Naive B cell (primary cell): ENCODE results near the gene FBXO42. TPM values are rescaled to one million over a fixed set of nuclear protein-coding genes. Genes with fewer than 3 reads are reported as not detected.

Source experiments
- ATAC-seq, 2 donors: fragments of 150-1000 bp; cut with Tn5 transposase; 2 replicates each; pipeline ENCODE4 v1.10.0; 2021; ENCODE audit warnings: low read depth in 2 of 2, mild to moderate bottlenecking in 2 of 2, moderate library complexity in 2 of 2
- DNase-seq: peaks from one replicate; pipeline ENCODE4 v3.0.0; 2022
- H3K27ac Mint-ChIP-seq, 6 donors: one replicate each; pipeline ENCODE4 v1.8.0; 2020 to 2022; ENCODE audit warnings: mild to moderate bottlenecking in 6 of 6, mixed read lengths in 6 of 6, moderate library complexity in 5 of 6, inconsistent platforms in 2 of 6
- H3K27me3 Mint-ChIP-seq, 3 donors: one replicate each; pipeline ENCODE4 v1.8.0; 2021 to 2022; ENCODE audit warnings: mixed read lengths in 3 of 3, mild to moderate bottlenecking in 1 of 3
- H3K36me3 Mint-ChIP-seq, 2 donors: one replicate each; pipeline ENCODE4 v1.8.0; 2020 to 2022; ENCODE audit warnings: mixed read lengths in 2 of 2, inconsistent platforms in 1 of 2, mild to moderate bottlenecking in 1 of 2
- H3K4me1 Mint-ChIP-seq, 3 donors: one replicate each; pipeline ENCODE4 v1.8.0; 2020 to 2022; ENCODE audit warnings: mixed read lengths in 3 of 3, inconsistent platforms in 1 of 3, mild to moderate bottlenecking in 1 of 3, moderate library complexity in 1 of 3
- H3K4me3 Mint-ChIP-seq, 8 donors: one replicate each; pipeline ENCODE4 v1.8.0; 2020 to 2022; ENCODE audit warnings: mild to moderate bottlenecking in 8 of 8, mixed read lengths in 8 of 8, moderate library complexity in 8 of 8, inconsistent platforms in 2 of 8
- H3K9me3 Mint-ChIP-seq, 7 donors: one replicate each; pipeline ENCODE4 v1.8.0; 2020 to 2022; ENCODE audit warnings: mixed read lengths in 7 of 7, mild to moderate bottlenecking in 5 of 7, inconsistent platforms in 2 of 7, moderate library complexity in 1 of 7
- polyA plus RNA-seq, 6 donors: library from polyadenylated mRNA; unstranded; fragments of 300-500 nt; fragmentation: Illumina TruSeq; gene quantifications; one replicate each; pipeline ENCODE4 v1.2.3, GENCODE V29; 2021; ENCODE audit warnings: low read depth in 6 of 6

FBXO42 gene
- polyA plus RNA-seq, 6 donors from 2014 or later = 17.9 to 33.5 (median 21.9) TPM

DNA sequence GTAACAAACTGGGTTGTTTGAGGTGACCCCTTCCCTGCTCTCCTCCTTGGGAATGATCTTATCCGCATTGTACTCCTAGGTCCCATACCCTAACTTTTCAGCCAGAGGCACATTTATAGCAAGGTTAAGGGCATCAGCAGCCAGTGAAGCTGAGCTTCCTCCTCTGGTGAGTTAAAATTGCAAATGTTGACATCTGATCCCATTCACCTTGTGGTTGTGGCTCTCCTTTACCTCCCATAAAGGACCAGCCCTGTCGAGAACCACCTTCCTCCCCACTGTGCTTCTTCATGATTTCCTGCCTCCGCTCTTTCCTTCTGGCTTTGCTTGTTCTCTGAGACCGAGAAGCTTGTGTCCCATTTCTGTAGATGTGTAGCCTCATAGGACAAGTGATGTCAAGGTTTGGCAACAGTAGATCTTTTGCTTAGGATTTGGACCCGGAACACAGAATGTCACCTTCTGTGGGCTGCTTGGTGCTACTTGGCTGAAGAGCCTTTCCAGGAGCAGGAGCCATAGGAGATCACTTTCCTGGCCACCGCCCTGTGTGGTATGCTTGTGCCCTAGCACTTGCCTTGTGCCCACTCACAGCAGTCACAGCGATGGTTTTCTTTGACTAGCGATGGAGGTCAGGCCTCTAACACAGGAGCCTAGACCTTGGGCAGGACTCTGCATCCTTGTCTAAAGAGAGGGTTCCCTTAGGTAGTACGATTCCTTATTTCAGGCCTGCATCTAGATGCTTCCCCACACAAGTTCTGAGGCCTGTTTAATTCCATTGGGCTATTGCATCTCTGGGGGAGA is 33.6 kb upstream of the FBXO42 start:
- peaks cover 61 to 78% (median 69%) of the 10 kb centered on the region in 3 donors for H3K4me1 Mint-ChIP-seq
- peak overlapping the region; percentile 10 to 89 (median 81) for H3K27ac Mint-ChIP-seq
- H3K4me3 Mint-ChIP-seq = peak overlapping the region in 5 of 8 donors; percentile 22 to 84 (median 64)
- H3K27me3 Mint-ChIP-seq = no peaks in the 10 kb centered on the region
- H3K36me3 Mint-ChIP-seq = no peaks in the 10 kb centered on the region
- H3K9me3 Mint-ChIP-seq = no peaks in the 10 kb centered on the region
- DNase-seq (no peak), ATAC-seq (no peak)

DNA sequence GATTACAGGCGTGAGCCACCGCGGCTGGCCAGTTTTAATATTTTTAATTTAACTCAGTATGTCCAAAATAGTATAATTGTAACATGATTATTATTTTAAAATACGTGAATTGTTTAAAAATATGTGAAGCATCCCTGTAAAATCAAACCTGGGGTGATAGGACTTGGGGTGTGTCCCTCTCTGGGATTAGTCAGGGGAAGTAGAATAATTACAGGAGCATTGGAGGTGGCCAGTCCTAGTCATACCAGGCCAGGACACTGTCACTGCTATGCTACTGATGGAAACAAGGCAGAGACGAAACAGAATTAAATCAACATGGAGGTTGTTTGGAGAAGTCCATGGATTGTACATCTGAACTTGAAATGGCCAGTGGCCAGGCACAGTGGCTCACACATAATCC is 31.6 kb upstream of the FBXO42 start:
- Mint-ChIP-seq H3K27me3 (no peaks in the 10 kb centered on the region), H3K27ac (peak overlapping the region in 4 of 6 donors; percentile 47 to 90 (median 74)), H3K9me3 (no peaks in the 10 kb centered on the region), H3K4me3 (peak overlapping the region in 1 of 8 donors; percentile 59), H3K36me3 (no peaks in the 10 kb centered on the region), H3K4me1 (peaks cover 57 to 78% (median 63%) of the 10 kb centered on the region in 3 donors)
- no peak for DNase-seq
- ATAC-seq = no peak

DNA sequence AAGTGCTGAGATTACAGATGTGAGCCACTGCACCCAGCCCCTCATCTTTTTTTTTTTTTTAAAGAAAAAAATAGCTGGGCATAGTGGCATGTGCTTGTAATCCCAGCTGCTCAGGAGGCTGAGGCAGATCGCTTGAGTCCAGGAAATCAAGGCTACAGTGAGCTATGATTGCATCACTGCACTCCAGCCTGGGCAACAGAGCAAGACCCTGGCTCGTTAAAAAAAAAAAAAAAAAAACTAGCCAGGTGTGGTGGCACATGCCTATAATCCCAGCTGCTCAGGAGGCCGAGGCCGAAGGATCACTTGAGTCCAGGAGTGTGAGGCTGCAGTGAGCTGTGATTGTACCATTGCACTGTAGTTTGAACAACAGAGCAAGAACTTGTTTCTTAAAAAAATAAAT is 28.6 kb upstream of the FBXO42 start:
- Mint-ChIP-seq H3K9me3 (no peaks in the 10 kb centered on the region), H3K27me3 (no peaks in the 10 kb centered on the region), H3K4me1 (peaks cover 52 to 78% (median 69%) of the 10 kb centered on the region in 3 donors), H3K27ac (peak overlapping the region in 1 of 6 donors; percentile 67), H3K36me3 (no peaks in the 10 kb centered on the region), H3K4me3 (no peak overlapping the region)
- DNase-seq = no peak
- no peak for ATAC-seq

DNA sequence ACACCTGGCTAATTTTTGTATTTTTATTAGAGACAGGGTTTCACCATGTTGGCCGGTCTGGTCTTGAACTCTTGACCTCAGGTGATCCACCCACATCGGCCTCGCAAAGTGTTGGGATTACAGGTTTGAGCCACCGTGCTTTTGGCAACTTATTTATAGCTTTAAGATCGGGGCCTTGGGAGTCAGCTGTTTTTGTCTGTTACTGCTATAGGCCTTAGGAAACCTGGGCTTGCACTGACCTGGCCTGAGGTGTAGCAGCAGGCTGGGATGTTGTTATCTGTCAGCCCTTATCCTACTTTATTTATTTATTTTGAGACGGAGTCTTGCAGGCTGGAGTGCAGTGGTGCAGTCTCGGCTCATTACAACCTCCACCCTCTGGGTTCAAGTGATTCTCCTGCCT is 26.2 kb upstream of the FBXO42 start:
- no peak overlapping the region for H3K27ac Mint-ChIP-seq
- ATAC-seq (no peak), DNase-seq (no peak)
- peaks cover 0 to 4% of the 10 kb centered on the region in 2 donors for H3K36me3 Mint-ChIP-seq
- no peaks in the 10 kb centered on the region for H3K9me3 Mint-ChIP-seq
- peaks cover 43 to 80% (median 63%) of the 10 kb centered on the region in 3 donors for H3K4me1 Mint-ChIP-seq
- H3K4me3 Mint-ChIP-seq = no peak overlapping the region
- no peaks in the 10 kb centered on the region for H3K27me3 Mint-ChIP-seq

DNA sequence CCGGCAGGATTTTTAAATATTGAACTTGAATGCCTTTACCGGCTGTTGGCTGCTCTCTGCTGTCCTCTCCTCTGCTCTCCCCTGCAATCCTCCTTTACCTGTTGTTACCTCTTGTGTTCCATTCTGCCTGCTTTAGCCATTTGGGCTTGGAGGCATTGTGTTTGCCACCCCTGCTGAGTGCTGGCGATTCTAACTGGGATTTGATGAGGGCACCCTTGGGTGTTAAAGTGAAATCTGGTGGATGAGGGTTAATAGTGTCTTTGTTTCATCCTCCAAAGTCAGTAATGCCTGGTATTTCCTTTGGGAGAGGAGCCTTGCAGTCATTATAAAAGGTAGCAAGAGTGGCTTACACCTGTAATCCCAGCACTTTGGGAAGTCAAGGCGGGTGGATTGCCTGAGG is 24.7 kb upstream of the FBXO42 start:
- no peak for ATAC-seq
- Mint-ChIP-seq H3K9me3 (no peaks in the 10 kb centered on the region), H3K27ac (peak overlapping the region in 3 of 6 donors; percentile 42 to 90 (median 71)), H3K36me3 (peaks cover 4 to 7% of the 10 kb centered on the region in 2 donors), H3K4me3 (peak overlapping the region in 2 of 8 donors; percentile 17 to 55), H3K4me1 (peaks cover 47 to 85% (median 66%) of the 10 kb centered on the region in 3 donors), H3K27me3 (no peaks in the 10 kb centered on the region)
- DNase-seq = no peak

GRCh38 chr1:16375521-16376340 is 23.5 kb upstream of the FBXO42 start:
- H3K4me3 Mint-ChIP-seq = peak overlapping the region in 1 of 8 donors; percentile 27
- no peak for ATAC-seq
- peak overlapping the region in 1 of 6 donors; percentile 18 for H3K27ac Mint-ChIP-seq
- H3K36me3 Mint-ChIP-seq = peaks cover 4 to 7% of the 10 kb centered on the region in 2 donors
- H3K9me3 Mint-ChIP-seq = no peaks in the 10 kb centered on the region
- H3K4me1 Mint-ChIP-seq = peaks cover 43 to 91% (median 66%) of the 10 kb centered on the region in 3 donors
- DNase-seq = no peak
- no peaks in the 10 kb centered on the region for H3K27me3 Mint-ChIP-seq

DNA sequence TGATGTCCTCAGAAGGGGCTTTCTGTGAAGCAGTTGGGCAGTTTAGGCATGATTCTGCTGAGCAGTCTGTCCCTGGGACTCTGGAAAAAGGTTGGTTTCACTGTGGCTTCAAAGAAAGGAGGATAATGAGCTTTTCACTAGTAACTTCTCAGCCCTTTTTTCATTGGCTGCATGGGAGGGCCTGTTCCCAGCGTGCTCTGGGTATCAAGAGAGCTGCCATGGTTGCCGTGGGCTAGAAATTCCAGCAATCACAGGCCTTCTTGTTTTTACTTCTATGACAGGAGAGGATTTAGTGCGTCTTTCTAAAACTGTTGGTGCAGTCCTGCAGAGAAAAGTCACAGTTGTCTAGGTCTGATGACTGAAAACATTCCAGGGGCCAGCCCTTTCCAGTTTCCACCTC is 22.0 kb upstream of the FBXO42 start:
- no peak for ATAC-seq
- Mint-ChIP-seq H3K4me3 (peak overlapping the region in 1 of 8 donors; percentile 26), H3K36me3 (peaks cover 4 to 7% of the 10 kb centered on the region in 2 donors), H3K27me3 (no peaks in the 10 kb centered on the region), H3K9me3 (no peaks in the 10 kb centered on the region), H3K4me1 (peaks cover 43 to 90% (median 71%) of the 10 kb centered on the region in 3 donors), H3K27ac (peak overlapping the region in 2 of 6 donors; percentile 42 to 60)
- no peak for DNase-seq

GRCh38 chr1:16372535-16373285 is 20.4 kb upstream of the FBXO42 start:
- Mint-ChIP-seq H3K27ac (no peak overlapping the region), H3K9me3 (no peaks in the 10 kb centered on the region), H3K36me3 (peaks cover 4 to 7% of the 10 kb centered on the region in 2 donors), H3K27me3 (no peaks in the 10 kb centered on the region), H3K4me1 (peaks cover 47 to 90% (median 76%) of the 10 kb centered on the region in 3 donors), H3K4me3 (peak overlapping the region in 5 of 8 donors; percentile 0 to 65 (median 17))
- no peak for ATAC-seq
- no peak for DNase-seq

DNA sequence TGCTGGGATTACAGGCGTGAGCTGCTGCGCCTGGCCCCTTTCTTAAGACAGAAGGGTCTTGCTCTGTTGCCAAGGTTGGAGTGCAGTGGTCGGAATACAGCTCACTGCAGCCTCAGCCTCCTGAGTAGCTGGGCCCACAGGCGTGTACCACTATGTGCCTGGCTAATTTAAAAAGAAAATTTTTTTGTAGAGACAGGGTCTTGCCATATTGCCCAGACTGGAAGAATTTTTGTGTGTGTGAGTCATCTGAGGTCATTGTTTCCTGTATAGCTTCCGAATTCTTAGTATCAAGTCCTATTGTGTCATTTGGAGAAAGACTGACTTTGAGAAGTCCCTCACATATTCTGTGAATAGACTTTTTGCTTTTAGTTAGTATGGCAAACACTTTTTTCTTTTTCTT is 19.4 kb upstream of the FBXO42 start:
- Mint-ChIP-seq H3K4me1 (peaks cover 40 to 84% (median 66%) of the 10 kb centered on the region in 3 donors), H3K27ac (peak overlapping the region in 2 of 6 donors; percentile 51 to 84), H3K9me3 (no peaks in the 10 kb centered on the region), H3K4me3 (peak overlapping the region in 4 of 8 donors; percentile 23 to 70 (median 32)), H3K36me3 (peaks cover 4 to 7% of the 10 kb centered on the region in 2 donors), H3K27me3 (no peaks in the 10 kb centered on the region)
- ATAC-seq = no peak
- no peak for DNase-seq

DNA sequence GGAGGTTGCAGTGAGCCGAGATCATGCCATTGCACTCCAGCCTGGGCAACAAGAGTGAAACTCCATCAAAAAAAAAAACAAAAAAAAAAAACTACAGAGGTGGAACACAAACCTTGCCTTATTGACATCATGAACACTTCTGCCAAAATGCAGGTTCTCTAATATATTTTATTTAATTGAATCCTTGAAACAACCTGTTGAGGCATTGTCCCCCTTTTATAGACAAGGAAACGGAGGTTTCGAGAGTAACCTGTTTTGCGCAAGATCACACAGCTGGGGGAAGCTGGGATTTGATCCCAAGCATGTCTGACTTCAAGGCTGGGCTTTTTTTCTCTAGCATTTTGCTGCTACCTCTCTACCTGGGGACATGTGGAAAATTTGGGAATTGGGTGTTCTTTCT is 17.5 kb upstream of the FBXO42 start:
- Mint-ChIP-seq H3K9me3 (no peaks in the 10 kb centered on the region), H3K4me1 (peaks cover 33 to 68% (median 52%) of the 10 kb centered on the region in 3 donors), H3K27me3 (no peaks in the 10 kb centered on the region), H3K27ac (peak overlapping the region in 4 of 6 donors; percentile 44 to 83 (median 59)), H3K36me3 (peaks cover 4 to 7% of the 10 kb centered on the region in 2 donors), H3K4me3 (peak overlapping the region in 6 of 8 donors; percentile 8 to 99 (median 90))
- no peak for ATAC-seq
- no peak for DNase-seq

- H3K36me3 Mint-ChIP-seq = peaks cover 0 to 7% of the 10 kb centered on the region in 2 donors
- DNase-seq = no peak
- H3K27me3 Mint-ChIP-seq = no peaks in the 10 kb centered on the region
- H3K4me3 Mint-ChIP-seq = peak overlapping the region; percentile 96 to 99 (median 98)
- H3K9me3 Mint-ChIP-seq = no peaks in the 10 kb centered on the region
- H3K27ac Mint-ChIP-seq = peak overlapping the region; percentile 98 to 100 (median 99)
- ATAC-seq = no peak
- peaks cover 27 to 58% (median 42%) of the 10 kb centered on the region in 3 donors for H3K4me1 Mint-ChIP-seq
Measured at GRCh38 chr1:16367968-16368890, 15.9 kb upstream of the FBXO42 start.
